Stimulated activated CD4-positive, alpha-beta T cell treated with anti-CD3 and anti-CD28 coated beads, TNF-alpha, amount 100 ng/mL, for 4 hours (primary cell): ENCODE results near the gene FGF22.
"Not testable (repeated sequence)": the region's sequence is repeated elsewhere in the genome, so short reads cannot be mapped to it uniquely, and the experiment has no call there.

ENCODE experiments used
- DNase-seq, 3 experiments: peaks; one replicate each; pipeline ENCODE4 v3.0.0-alpha.2; 2020; ENCODE audit warnings: low read depth in 3 of 3

The FGF22 gene

DNA sequence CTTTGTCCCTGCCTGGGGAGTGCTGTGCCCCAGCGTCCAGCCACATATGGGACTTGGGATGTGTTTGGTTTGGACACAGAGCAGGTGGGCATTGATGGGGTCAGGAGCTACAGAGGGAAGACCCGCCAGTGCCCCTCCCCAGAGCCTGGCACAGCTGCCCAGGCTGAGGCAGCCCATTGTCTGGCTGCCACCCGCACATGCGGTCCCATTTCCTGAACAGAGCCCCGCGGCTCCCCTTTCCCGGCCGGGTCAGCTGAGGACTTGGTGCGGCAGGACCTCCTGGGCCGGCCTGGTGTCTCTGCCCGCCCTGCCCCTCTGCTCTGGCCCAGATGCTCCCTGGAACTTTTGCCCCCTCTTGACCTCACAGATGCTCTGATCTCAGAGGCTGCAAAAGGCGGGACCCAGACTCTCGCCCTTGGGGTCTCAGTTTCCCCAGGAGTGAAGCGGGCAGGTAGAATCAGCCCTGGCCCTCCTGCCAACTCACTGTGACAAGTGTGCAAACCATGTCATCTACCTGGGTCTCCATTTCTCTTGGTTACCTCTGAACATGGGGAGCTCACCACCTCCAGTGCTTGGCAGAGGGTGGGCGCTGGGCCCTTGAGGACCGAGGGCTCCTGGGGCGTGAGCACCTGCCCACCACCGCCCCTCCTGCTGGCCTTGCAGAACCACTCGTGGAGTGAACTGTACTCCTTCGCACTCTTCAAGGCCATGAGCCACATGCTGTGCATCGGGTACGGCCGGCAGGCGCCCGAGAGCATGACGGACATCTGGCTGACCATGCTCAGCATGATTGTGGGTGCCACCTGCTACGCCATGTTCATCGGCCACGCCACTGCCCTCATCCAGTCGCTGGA, 32.2 kb upstream of the FGF22 start:
- DNase-seq, result no peak

DNA sequence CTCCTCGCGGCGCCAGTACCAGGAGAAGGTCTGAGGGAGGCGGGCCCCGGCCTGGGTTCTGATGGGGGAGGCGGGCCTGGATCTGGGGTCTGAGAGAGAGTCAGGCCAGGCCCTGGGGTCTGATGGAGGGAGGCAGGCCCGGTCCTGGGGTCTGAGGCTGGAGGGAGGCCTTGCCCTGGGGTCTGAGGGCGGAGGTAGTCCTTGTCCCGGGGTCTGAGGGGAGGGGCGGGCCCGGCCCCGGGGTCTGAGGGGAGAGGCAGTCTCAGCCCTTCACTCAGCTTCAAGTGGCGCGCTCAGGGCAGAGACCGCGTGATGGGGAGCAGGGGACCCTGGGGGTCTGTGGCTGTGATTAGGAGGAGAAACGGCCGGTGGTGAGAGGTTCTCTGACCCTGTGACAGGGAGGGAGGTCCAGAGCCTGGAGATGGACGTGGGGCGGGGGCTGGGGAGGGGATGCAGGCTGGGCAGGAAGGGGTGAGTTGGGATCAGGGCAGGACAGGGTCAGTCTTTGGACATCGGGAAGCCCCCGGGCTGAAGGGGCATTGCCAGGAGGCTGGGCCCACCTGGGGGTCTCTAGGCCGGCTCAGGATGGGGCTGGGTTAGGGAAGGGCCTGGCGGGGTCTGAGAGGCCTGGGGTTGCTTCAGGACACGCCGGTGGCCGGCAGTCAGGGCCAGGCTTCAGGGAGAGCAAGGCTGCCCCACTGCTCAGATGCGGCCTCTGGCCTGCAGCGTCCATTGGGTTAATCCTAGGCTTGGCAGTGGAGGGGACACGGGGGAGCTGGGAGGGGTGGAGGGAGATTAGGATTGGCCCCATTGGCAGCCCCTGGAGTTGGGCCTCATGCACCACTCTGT, 31.3 kb upstream of the FGF22 start:
- no peak for DNase-seq

DNA sequence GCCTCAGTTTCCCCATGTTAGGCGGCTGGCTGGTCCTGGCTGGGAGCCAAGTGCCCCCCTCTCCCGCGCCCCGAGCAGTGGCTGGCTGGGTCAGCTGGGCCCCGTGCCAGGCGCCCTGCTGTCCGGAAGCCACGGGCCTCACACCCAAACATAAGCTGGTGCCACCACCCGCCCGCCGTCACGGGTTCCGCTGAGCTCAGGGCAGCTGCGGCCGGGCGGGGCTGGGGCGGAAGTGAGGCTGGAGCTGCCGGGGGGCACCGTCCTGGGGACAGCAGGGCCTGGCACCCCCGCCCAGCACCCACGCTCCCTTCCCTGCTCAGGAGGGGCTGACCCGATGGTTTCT, 30.7 kb upstream of the FGF22 start:
- no peak for DNase-seq

DNA sequence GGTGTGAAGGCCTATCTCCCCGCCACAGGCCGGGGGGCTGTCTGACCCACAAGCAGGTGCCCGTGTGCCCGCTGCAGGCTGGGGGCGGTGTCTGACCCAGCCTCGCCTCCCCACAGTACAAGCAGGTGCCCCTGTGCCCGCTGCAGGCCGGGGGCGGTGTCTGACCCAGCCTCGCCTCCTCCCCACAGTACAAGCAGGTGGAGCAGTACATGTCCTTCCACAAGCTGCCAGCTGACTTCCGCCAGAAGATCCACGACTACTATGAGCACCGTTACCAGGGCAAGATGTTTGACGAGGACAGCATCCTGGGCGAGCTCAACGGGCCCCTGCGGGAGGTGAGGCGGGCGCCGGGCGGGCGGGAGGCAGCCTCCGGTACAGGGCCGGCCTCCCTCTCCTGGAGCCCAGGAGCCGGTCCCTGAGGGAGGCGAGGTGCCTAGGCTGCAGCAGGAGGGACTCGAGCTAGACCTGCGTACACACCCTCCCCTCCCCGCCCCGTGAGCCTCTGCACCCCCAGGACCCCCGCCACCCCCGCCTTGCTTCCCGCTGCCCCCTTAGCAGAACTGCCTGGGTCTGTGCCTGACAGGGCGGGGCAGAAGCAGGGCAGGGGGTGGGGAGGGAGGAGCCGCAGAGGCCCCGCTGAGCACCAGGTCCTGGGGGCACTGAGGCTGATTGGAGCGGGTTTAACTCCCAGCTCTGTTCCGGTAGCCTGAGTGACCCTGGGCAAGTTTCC, 29.4 kb upstream of the FGF22 start:
- DNase-seq, result peak in 1 of 3 experiments; percentile 16

DNA sequence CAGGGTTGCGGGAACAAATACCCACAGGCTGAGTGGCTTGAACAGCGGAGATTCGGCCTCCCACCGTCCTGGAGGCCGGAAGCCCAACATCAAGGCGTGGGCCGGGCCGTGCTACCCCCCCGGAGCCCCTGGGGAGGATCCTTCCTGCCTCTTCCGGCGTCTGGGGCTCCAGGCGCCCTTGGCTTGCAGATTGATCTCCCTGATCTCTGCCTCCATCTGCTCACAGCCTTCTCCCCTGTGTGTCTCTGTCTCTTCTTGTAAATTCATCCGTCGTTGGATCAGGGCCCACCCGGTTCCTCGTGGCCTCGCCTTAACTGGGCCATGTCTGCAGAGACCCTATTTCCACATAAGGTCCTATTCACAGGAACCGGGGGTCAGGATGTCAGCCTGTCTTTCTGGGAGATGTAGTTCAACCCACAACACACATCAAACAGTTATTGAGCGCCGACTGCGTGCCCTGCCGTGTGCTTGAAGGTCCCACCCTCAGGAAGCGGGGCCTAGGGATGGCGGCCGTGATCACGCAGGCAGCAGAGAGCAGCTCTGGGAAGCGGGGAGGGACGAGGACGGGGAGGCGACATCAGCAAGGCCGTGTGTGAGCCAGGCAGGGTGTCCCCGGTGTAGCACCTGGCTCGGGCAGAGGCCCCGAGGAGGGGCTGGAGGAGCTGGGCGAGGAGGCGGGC, 28.7 kb upstream of the FGF22 start:
- peak in 1 of 3 experiments; percentile 39 for DNase-seq

DNA sequence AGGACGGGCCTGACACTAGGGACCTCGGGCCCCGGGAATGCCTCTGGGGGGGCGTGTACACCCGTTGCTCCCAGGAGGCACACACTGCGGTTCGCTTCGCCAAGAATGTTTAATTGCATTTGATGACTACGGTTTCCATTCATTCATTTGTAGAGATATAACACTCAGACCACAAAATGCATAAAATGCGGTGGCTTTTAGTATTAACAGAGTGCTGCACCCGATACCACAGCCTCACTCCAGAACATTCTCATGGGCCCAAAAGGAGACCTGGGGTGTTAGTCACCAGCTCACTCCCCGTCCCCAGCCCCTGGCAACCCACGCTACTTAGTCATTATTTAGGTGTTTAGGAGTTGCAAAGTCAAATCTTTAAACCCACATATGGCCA, 28.2 kb upstream of the FGF22 start:
- DNase-seq, result peak in 2 of 3 experiments; percentile 26 to 43

DNA sequence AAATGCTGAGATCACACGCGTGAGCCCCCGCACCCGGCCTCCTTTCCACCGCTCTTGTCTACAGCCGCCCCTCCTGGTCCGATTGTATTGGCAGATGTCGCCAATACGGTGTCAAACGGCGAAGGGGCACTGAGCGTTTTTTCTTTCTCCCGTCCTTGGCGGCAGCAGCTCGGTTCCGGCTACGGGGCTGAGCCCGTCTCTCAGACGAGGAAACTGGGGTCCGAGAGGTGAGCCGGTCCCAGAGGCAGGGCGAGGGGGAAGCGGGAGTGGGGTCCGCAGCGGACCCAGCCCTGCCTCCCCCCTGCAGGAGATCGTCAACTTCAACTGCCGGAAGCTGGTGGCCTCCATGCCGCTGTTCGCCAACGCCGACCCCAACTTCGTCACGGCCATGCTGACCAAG, 26.7 kb upstream of the FGF22 start:
- no peak for DNase-seq

DNA sequence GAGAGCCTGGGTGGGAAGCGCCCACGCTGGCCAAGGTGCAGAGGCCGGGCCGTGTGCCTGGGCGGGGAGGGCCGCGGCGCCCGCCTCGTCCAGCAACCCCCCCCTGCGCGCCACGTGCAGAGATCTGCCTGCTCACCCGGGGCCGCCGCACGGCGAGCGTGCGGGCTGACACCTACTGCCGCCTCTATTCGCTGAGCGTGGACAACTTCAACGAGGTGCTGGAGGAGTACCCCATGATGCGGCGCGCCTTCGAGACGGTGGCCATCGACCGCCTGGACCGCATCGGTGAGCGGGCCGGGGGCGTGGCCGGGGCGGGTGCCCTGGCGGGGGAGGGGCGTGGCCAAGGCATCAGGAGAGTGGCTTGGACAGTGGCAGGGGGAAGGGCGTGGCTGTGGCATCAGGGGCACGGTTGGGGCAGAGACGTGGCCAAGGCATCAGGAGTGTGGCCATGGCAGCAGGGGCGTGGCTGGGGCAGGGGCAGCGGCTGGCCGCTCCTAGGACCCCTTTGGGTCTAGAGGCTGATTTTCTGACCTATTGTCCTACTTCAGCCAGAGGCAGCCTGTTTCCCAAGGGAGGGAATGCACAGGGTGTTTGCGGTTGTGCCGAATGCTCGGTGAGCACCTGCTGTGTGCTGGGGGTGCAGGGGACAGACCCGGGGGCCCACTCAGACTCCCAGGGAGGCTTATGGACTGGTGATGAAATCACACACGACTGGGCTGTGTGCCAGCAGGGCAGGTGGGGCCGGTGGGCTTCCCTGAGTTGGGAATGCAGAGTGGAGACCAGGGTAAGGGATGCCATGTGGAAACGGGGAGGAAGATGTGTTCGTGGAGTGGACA, 25.7 kb upstream of the FGF22 start:
- no peak for DNase-seq

DNA sequence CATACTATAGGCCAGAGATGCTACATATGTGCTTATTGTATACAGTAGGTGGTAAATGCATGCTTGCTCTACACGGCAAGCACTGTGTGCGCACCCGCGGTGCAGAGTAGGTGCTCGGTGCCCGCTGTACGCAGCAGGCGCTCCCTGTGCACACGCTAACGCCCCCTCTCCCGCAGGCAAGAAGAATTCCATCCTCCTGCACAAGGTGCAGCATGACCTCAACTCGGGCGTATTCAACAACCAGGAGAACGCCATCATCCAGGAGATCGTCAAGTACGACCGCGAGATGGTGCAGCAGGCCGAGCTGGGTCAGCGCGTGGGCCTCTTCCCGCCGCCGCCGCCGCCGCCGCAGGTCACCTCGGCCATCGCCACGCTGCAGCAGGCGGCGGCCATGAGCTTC, 24.1 kb upstream of the FGF22 start:
- DNase-seq, result no peak

DNA sequence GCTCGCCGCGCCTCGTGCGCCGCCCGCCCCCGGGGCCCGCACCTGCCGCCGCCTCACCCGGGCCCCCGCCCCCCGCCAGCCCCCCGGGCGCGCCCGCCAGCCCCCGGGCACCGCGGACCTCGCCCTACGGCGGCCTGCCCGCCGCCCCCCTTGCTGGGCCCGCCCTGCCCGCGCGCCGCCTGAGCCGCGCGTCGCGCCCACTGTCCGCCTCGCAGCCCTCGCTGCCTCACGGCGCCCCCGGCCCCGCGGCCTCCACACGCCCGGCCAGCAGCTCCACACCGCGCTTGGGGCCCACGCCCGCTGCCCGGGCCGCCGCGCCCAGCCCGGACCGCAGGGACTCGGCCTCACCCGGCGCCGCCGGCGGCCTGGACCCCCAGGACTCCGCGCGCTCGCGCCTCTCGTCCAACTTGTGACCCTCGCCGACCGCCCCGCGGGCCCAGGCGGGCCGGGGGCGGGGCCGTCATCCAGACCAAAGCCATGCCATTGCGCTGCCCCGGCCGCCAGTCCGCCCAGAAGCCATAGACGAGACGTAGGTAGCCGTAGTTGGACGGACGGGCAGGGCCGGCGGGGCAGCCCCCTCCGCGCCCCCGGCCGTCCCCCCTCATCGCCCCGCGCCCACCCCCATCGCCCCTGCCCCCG, 23.5 kb upstream of the FGF22 start:
- no peak for DNase-seq

DNA sequence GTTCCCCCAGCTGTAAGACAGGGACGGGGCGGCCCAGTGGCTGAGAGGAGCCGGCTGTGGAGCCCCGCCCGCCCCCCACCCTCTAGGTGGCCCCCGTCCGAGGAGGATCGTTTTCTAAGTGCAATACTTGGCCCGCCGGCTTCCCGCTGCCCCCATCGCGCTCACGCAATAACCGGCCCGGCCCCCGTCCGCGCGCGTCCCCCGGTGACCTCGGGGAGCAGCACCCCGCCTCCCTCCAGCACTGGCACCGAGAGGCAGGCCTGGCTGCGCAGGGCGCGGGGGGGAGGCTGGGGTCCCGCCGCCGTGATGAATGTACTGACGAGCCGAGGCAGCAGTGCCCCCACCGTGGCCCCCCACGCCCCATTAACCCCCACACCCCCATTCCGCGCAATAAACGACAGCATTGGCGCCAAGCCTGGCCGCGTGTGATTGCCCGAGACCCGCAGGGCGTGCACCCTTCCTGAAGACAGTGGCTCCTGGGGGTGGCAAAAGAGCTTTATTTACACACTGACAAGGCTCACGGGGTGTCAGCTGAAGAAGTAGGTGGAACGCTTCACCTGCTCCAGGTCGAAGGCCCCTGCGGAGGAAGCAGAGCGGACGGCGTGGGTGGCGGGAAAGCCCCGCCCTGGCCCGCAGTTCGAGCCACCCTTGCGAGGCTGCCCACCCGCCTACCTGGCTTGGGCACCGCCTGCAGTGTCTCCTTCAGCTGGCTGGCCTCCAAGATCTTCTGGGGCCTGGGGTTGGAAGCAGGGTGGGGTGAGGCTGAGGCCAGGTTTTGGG, 22.7 kb upstream of the FGF22 start:
- no peak for DNase-seq

DNA sequence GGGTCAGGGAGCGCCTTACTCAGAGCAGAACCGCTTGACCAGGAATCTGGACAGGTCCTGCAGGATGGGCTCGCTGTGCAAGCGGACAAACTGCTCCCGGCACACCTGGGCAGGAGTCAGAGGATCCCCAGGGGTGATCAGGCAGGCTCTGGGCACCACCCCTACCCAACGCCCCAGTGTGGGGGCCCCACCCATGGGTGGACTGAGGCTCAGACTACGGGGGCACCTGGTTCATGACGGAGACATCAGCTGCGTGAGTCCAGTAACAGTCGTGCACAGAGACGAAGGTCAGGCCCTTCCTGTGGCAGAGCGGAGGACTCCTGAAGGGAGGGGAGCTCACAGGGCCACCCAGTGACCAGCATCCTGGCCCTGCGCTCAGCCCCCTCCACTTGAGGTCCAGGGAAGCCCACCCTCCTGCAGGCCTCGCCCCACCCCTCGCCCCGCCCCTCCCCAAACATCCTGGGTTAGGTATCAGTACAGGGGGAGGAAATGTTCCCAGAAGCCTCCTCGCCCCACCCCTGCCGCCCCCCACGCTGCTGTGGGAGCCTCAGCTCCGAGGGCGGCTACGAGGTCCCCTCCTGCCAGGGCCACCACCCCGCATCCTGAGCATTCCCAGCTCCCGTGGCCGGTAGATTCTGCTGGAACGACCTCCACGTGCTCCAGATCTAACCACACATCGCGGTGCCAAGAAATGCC, 22.0 kb upstream of the FGF22 start:
- no peak for DNase-seq

DNA sequence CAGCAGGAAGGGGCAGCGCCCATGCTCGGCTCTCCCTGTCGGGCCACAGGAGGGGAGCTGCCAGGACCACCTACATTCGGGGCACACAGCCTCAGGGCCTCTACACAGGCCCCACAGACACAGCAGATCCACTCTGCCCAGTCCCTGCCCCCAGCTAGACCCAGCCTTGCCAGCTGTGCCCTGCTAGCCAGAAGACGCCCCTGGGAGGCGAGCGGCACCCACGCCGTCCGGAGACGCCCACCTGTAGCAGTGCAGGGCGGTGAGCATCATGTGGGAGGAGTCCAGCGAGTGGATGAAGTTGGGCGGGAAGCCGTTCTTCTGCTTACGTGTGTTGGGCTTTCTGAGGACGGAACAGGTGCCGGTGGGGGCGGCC, 21.4 kb upstream of the FGF22 start:
- no peak for DNase-seq

DNA sequence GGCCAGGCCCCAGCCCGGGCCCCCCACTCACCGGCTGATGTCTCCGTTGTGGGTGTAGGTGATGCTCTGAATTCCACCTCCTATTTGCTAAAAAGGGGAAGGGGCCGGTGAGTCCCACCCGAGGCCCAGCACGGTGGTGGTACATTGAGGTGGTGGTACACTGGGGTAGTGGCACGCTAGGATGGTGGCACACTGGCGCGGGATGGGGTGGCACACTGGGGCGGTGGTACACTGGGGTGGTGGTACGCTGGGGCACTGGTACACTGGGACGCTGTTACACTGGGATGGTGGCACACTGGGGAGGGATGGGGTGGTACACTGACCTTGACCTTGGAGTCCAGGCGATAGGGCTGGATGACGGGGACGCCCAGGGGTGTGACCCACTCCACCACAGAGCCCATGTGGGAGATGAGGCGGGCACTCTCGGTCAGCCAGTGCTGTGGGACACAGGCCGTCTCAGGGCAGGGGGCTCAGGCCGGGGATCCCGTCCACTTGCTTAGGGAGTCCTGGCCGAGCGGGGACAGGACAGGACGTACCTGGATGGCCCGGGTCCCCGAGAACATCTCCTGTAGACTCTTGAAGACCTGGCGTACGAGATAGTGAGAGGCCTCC, 20.9 kb upstream of the FGF22 start:
- no peak for DNase-seq

DNA sequence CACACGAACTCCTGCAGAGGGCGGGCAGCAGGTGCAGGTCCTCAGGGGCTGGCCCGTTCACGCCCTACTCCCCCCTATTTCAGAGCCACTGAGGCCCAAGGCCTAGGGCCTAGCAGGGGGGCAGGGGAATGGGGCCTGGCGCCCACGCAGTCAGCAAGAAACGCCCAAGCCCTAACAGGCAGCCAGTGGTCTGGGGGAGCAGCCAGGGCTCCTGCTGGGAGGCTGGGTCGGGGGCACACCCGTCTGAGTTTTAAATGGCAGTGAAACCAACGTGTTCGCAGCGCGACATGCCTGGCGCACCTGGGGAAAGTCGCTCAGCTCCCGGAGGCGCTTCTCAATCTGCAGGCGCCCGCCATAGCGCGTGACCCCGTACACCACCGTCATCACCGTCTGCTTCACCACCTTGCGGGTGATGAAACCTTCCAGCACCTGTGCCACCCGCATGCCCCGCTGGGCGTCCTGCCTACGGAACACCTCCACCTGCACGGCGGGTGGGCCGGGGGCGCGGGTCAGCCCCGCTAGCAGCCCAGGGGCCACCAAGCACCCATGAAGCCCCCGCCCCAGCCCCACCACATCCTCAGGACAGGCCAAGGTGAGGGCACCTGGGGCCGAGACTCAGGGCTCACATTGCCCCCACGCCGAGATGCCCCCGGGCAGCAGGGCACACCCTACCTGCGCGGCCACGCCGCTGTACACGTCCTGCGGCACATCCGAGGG, 20.2 kb upstream of the FGF22 start:
- no peak for DNase-seq

DNA sequence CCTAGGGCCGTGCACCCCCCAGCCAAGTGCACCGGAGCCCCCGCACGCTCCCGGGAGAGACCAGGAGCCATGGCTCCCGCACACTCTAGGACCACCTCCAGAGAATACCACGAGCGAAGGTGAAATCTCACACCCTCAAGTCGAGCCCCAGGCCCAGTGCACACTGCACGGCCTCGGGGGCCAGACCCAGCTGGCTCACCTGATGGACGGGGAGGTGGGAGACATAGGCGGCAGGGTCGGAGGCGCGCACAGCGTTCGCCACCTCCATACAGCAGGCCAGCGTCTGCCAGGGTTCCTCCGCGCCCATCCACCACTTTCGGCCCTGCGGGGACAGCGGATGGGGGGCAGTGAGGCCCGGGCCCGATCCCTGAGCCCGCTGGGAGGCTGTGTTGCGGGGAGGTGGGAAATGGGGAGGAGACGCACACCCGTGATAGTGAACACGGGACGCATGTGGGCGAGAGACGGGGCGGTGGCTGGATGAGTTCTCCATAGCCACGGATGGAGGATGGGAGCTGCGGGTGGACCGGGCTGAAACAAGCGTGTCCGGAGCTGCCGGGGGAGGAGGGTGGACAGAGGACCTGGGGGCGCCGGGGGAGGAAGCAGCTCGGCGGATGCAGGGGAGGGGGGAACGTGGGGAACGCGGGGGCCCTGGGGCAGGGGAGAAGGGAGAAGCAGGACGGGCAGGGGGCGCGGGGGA, 19.4 kb upstream of the FGF22 start:
- no peak for DNase-seq

DNA sequence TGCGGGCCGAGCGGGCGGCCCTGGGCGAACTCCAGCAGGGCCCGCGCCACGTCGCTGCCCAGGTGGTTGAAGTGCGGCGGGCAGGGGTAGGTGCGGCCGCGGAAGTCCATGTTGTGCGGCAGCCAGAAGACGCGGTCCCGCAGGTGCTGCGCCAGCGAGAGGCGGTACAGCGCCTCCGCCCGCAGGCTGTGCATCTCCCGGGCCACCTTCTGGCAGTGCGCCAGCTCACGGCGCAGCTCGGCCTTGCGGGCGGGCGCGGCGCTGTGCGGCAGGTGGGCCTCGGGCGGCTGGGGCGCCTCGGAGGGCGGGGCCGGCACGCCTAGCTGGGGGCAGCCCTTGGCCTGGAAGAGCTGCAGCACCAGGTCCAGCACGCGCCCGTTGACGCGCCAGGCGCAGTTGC, 18.5 kb upstream of the FGF22 start:
- DNase-seq, result not testable (repeated sequence)
